HepG2 (cell line): ENCODE data around the gene TALDO1. TPM values are rescaled to one million over a fixed set of nuclear protein-coding genes. Genes with fewer than 3 reads are reported as not detected.

Experiments
- CENPT ChIP-seq: sonication (generic); formaldehyde crosslinking; IDR thresholded peaks from 2 replicates; pipeline ENCODE4 v1.8.0; 2022; ENCODE audit warnings: low read depth, mild to moderate bottlenecking, moderate library complexity, missing genetic modification reagents
- HMG20B ChIP-seq: conservative IDR thresholded peaks from 2 replicates; pipeline ENCODE4 v1.6.1; 2016; ENCODE audit warnings: missing genetic modification reagents, missing compliant biosample characterization
- MTF1 ChIP-seq: sonication (generic); formaldehyde crosslinking; IDR thresholded peaks from 2 replicates; pipeline ENCODE4 v1.5.0; 2020; ENCODE audit warnings: missing genetic modification reagents
- NBN ChIP-seq: fragments of 450-650 bp; conservative IDR thresholded peaks from 2 replicates; pipeline ENCODE4 v1.6.1; 2017
- NR2C2 ChIP-seq: sonication (generic); formaldehyde crosslinking; IDR thresholded peaks from 2 replicates; pipeline ENCODE4 v1.4.0; 2020; ENCODE audit warnings: missing genetic modification reagents, mild to moderate bottlenecking, moderate library complexity, borderline replicate concordance
- ZMAT3 ChIP-seq: sonication (generic); formaldehyde crosslinking; conservative IDR thresholded peaks from 2 replicates; pipeline ENCODE4 v1.7.0; 2021; ENCODE audit warnings: missing genetic modification reagents
- ZNF34 ChIP-seq: sonication (generic); formaldehyde crosslinking; IDR thresholded peaks from 2 replicates; pipeline ENCODE4 v1.4.0; 2020; ENCODE audit warnings: mild to moderate bottlenecking, missing genetic modification reagents, borderline replicate concordance
- ZNF430 ChIP-seq: sonication (generic); formaldehyde crosslinking; IDR thresholded peaks from 2 replicates; pipeline ENCODE4 v1.9.0; 2021; ENCODE audit warnings: mild to moderate bottlenecking, missing genetic modification reagents
- ZNF501 ChIP-seq: sonication (generic); formaldehyde crosslinking; IDR thresholded peaks from 2 replicates; pipeline ENCODE4 v1.5.1; 2020; ENCODE audit warnings: mild to moderate bottlenecking, moderate library complexity, missing genetic modification reagents
- polyA plus RNA-seq, 8 experiments: library from polyadenylated mRNA; depleted of rRNA in 3 of 8; stranded (reverse) in 7 of 8; unstranded in 1 of 8; fragments of >200 nt; fragmentation: Illumina TruSeq in 4 of 8; extraction: Trizol in 4 of 8; gene quantifications; 2 replicates each; pipeline versions ENCODE4 v1.2.1 to v1.2.3, GENCODE V29; 2011 to 2016; ENCODE audit warnings: low read depth in 4 of 8, missing spikeins in 1 of 8, mixed read lengths in 1 of 8; ENCODE audit not compliant: insufficient read depth in 1 of 8
- total RNA-seq, 5 experiments: library from RNA; depleted of rRNA; stranded (reverse); fragments of >200 nt; fragmentation: Illumina TruSeq; extraction: Trizol; gene quantifications; 2 replicates each; pipeline ENCODE4 v1.2.3, GENCODE V29; 2016; ENCODE audit warnings: low read depth in 1 of 5
- TF ChIP-seq, protein P1 (sequence below), 2 experiments: IDR thresholded peaks; 2 replicates each; pipeline ENCODE4 v1.6.1; 2011 to 2012; ENCODE audit warnings: low read length in 2 of 2, borderline replicate concordance in 1 of 2, low read depth in 1 of 2, mild to moderate bottlenecking in 1 of 2, moderate library complexity in 1 of 2
- TF ChIP-seq, protein P2 (sequence below): sonication (generic); formaldehyde crosslinking; IDR thresholded peaks from 2 replicates; pipeline ENCODE4 v1.8.1; 2023; ENCODE audit warnings: mild to moderate bottlenecking, inconsistent platforms, moderate library complexity, missing genetic modification reagents, borderline replicate concordance
- TF ChIP-seq, protein P3 (sequence below): sonication (generic); formaldehyde crosslinking; IDR thresholded peaks from 2 replicates; pipeline ENCODE4 v1.9.0; 2021; ENCODE audit warnings: missing genetic modification reagents, borderline replicate concordance
- TF ChIP-seq, protein P4 (sequence below): sonication (generic); formaldehyde crosslinking; IDR thresholded peaks from 2 replicates; pipeline ENCODE4 v1.4.0; 2020; ENCODE audit warnings: missing genetic modification reagents

The TALDO1 gene
- total and polyA plus RNA-seq, 2 of the 13 experiments (the other 11 are each of a cell fraction or from before 2014, with no cell fraction given): 107 to 240 TPM

DNA sequence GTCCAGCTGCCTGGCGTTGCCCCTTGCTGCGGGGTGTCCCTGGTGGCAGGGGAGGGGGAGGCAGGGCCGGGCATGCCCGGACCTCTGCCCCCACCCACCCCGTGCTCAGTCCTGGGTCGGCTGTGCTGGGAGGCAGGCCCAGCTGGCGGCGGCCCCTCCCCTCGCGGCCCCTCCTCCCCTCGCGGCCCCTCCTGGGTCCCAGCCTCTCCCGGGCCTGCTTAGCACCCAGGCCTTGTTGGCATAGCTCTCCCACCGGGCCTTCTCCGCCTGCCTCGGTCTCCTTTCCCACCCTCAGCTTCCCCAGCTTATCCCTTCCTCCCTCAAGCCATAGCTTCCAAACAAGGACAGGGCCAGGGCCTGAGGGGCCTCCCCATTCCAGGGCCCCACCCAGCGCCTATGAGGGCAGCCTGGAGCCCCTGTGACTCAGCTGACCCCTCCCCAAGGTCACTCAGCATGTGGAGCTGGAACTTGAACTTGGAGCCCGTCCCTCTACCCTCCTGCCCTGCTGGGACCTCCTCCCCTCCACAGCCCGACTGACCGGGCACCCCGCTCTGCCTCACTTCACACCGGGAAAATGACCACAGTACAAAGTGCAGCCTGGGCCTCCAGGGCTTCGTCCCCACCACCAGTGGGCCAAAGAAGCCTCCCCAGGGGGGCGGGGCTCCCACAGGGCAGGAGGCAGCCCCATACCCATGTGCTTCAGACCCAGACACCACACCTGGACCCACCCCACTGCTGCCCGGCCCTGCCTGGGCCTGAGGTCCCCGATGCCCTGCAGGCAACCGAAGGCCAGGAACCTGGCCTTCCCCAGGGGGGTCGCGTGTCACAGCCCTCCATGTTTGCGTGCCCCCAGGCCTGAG, 40.1 kb upstream of the TALDO1 start (continued):
- TF ChIP-seq, protein P1, sequence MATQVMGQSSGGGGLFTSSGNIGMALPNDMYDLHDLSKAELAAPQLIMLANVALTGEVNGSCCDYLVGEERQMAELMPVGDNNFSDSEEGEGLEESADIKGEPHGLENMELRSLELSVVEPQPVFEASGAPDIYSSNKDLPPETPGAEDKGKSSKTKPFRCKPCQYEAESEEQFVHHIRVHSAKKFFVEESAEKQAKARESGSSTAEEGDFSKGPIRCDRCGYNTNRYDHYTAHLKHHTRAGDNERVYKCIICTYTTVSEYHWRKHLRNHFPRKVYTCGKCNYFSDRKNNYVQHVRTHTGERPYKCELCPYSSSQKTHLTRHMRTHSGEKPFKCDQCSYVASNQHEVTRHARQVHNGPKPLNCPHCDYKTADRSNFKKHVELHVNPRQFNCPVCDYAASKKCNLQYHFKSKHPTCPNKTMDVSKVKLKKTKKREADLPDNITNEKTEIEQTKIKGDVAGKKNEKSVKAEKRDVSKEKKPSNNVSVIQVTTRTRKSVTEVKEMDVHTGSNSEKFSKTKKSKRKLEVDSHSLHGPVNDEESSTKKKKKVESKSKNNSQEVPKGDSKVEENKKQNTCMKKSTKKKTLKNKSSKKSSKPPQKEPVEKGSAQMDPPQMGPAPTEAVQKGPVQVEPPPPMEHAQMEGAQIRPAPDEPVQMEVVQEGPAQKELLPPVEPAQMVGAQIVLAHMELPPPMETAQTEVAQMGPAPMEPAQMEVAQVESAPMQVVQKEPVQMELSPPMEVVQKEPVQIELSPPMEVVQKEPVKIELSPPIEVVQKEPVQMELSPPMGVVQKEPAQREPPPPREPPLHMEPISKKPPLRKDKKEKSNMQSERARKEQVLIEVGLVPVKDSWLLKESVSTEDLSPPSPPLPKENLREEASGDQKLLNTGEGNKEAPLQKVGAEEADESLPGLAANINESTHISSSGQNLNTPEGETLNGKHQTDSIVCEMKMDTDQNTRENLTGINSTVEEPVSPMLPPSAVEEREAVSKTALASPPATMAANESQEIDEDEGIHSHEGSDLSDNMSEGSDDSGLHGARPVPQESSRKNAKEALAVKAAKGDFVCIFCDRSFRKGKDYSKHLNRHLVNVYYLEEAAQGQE (IDR thresholded peaks at IDR 0.05; ENCODE audit: borderline replicate concordance in 1 of 2, low read depth in 1 of 2, low read length in 2 of 2): peak in 1 of 2 experiments; percentile 14; a peak in 1 of 4 replicates
- TF ChIP-seq CENPT (CRISPR knock-in tag): 0 out of 2 replicates have a peak, but pooled peaks have one; percentile 21
- TF ChIP-seq ZNF34: peak; percentile 70; the same call in 1 of the 2 replicates
- TF ChIP-seq, protein P2, sequence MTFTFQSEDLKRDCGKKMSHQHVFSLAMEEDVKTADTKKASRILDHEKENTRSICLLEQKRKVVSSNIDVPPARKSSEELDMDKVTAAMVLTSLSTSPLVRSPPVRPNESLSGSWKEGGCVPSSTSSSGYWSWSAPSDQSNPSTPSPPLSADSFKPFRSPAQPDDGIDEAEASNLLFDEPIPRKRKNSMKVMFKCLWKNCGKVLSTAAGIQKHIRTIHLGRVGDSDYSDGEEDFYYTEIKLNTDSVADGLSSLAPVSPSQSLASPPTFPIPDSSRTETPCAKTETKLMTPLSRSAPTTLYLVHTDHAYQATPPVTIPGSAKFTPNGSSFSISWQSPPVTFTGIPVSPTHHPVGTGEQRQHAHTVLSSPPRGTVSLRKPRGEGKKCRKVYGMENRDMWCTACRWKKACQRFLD: 0 out of 2 replicates have a peak, but pooled peaks have one; percentile 36
- TF ChIP-seq ZMAT3 (CRISPR knock-in tag): peak; percentile 67; the same call in 1 of the 2 replicates
- peak; percentile 96; the same call in 1 of the 2 replicates for TF ChIP-seq ZNF430 (CRISPR knock-in tag)
- no peak for TF ChIP-seq MTF1 (CRISPR knock-in tag)
- TF ChIP-seq, protein P3, sequence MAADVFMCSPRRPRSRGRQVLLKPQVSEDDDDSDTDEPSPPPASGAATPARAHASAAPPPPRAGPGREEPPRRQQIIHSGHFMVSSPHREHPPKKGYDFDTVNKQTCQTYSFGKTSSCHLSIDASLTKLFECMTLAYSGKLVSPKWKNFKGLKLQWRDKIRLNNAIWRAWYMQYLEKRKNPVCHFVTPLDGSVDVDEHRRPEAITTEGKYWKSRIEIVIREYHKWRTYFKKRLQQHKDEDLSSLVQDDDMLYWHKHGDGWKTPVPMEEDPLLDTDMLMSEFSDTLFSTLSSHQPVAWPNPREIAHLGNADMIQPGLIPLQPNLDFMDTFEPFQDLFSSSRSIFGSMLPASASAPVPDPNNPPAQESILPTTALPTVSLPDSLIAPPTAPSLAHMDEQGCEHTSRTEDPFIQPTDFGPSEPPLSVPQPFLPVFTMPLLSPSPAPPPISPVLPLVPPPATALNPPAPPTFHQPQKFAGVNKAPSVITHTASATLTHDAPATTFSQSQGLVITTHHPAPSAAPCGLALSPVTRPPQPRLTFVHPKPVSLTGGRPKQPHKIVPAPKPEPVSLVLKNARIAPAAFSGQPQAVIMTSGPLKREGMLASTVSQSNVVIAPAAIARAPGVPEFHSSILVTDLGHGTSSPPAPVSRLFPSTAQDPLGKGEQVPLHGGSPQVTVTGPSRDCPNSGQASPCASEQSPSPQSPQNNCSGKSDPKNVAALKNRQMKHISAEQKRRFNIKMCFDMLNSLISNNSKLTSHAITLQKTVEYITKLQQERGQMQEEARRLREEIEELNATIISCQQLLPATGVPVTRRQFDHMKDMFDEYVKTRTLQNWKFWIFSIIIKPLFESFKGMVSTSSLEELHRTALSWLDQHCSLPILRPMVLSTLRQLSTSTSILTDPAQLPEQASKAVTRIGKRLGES (CRISPR knock-in tag): no peak
- TF ChIP-seq NBN: no peak
- TF ChIP-seq NR2C2: peak; percentile 95
- peak; percentile 4; the same call in 1 of the 2 replicates for TF ChIP-seq HMG20B (CRISPR knock-in tag)
- TF ChIP-seq, protein P4, sequence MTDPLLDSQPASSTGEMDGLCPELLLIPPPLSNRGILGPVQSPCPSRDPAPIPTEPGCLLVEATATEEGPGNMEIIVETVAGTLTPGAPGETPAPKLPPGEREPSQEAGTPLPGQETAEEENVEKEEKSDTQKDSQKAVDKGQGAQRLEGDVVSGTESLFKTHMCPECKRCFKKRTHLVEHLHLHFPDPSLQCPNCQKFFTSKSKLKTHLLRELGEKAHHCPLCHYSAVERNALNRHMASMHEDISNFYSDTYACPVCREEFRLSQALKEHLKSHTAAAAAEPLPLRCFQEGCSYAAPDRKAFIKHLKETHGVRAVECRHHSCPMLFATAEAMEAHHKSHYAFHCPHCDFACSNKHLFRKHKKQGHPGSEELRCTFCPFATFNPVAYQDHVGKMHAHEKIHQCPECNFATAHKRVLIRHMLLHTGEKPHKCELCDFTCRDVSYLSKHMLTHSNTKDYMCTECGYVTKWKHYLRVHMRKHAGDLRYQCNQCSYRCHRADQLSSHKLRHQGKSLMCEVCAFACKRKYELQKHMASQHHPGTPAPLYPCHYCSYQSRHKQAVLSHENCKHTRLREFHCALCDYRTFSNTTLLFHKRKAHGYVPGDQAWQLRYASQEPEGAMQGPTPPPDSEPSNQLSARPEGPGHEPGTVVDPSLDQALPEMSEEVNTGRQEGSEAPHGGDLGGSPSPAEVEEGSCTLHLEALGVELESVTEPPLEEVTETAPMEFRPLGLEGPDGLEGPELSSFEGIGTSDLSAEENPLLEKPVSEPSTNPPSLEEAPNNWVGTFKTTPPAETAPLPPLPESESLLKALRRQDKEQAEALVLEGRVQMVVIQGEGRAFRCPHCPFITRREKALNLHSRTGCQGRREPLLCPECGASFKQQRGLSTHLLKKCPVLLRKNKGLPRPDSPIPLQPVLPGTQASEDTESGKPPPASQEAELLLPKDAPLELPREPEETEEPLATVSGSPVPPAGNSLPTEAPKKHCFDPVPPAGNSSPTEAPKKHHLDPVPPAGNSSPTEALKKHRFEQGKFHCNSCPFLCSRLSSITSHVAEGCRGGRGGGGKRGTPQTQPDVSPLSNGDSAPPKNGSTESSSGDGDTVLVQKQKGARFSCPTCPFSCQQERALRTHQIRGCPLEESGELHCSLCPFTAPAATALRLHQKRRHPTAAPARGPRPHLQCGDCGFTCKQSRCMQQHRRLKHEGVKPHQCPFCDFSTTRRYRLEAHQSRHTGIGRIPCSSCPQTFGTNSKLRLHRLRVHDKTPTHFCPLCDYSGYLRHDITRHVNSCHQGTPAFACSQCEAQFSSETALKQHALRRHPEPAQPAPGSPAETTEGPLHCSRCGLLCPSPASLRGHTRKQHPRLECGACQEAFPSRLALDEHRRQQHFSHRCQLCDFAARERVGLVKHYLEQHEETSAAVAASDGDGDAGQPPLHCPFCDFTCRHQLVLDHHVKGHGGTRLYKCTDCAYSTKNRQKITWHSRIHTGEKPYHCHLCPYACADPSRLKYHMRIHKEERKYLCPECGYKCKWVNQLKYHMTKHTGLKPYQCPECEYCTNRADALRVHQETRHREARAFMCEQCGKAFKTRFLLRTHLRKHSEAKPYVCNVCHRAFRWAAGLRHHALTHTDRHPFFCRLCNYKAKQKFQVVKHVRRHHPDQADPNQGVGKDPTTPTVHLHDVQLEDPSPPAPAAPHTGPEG (CRISPR knock-in tag): peak; percentile 39; the same call in 1 of the 2 replicates
- peak; percentile 78 for TF ChIP-seq ZNF501
